HEK293T (cell line): ENCODE data around the gene CCNQ.

Experiments used
- CTCF ChIA-PET: fragments of 350-600 bp; formaldehyde crosslinking; extraction: SDS; loops from one replicate; lab custom pipeline; 2021; ENCODE audit warnings: antibody characterized with exemption, inconsistent platforms; lab: Yijun Ruan, JAX
- POLR2A ChIA-PET: fragments of 350-600 bp; formaldehyde crosslinking; extraction: SDS; loops from one replicate; lab custom pipeline; 2020; ENCODE audit warnings: antibody characterized with exemption, inconsistent platforms; lab: Yijun Ruan, JAX
- DNase-seq: peaks from one replicate; pipeline ENCODE4 v3.0.0; 2012; ENCODE audit warnings: mixed read lengths; ENCODE audit errors: extremely low spot score
- ARNT ChIP-seq: fragments of 450-650 bp; IDR thresholded peaks from 2 replicates; pipeline ENCODE4 v1.6.1; 2017; ENCODE audit warnings: mild to moderate bottlenecking
- BHLHE40 ChIP-seq: fragments of 450-650 bp; IDR thresholded peaks from 2 replicates; pipeline ENCODE4 v1.6.1; 2016; ENCODE audit warnings: mild to moderate bottlenecking, moderate library complexity, borderline replicate concordance
- CTBP1 ChIP-seq: fragments of 450-650 bp; IDR thresholded peaks from 2 replicates; pipeline ENCODE4 v1.6.1; 2016; ENCODE audit warnings: borderline replicate concordance
- ELF4 ChIP-seq: fragments of 450-650 bp; IDR thresholded peaks from 2 replicates; pipeline ENCODE4 v1.6.1; 2017; ENCODE audit warnings: antibody characterized with exemption
- FOXA1 ChIP-seq: fragments of 450-650 bp; IDR thresholded peaks from 2 replicates; pipeline ENCODE4 v1.6.1; 2016; ENCODE audit warnings: mild to moderate bottlenecking
- FOXK2 ChIP-seq: fragments of 450-650 bp; IDR thresholded peaks from 2 replicates; pipeline ENCODE4 v1.6.1; 2016; ENCODE audit warnings: mild to moderate bottlenecking
- FOXM1 ChIP-seq: fragments of 450-650 bp; IDR thresholded peaks from 2 replicates; pipeline ENCODE4 v1.6.1; 2017; ENCODE audit warnings: mild to moderate bottlenecking, borderline replicate concordance
- HDGF ChIP-seq: fragments of 450-650 bp; IDR thresholded peaks from 2 replicates; pipeline ENCODE4 v1.6.1; 2017; ENCODE audit warnings: antibody characterized with exemption, borderline replicate concordance
- L3MBTL2 ChIP-seq: fragments of 450-650 bp; conservative IDR thresholded peaks from 2 replicates; pipeline ENCODE4 v1.6.1; 2016; ENCODE audit warnings: mild to moderate bottlenecking
- LEF1 ChIP-seq: fragments of 450-650 bp; IDR thresholded peaks from 2 replicates; pipeline ENCODE4 v1.6.1; 2017; ENCODE audit warnings: mild to moderate bottlenecking, borderline replicate concordance
- NFRKB ChIP-seq: fragments of 450-650 bp; IDR thresholded peaks from 2 replicates; pipeline ENCODE4 v1.6.1; 2016; ENCODE audit warnings: mild to moderate bottlenecking, moderate library complexity
- PKNOX1 ChIP-seq: fragments of 450-650 bp; IDR thresholded peaks from 2 replicates; pipeline ENCODE4 v1.6.1; 2016
- SP1 ChIP-seq: fragments of 450-650 bp; IDR thresholded peaks from 2 replicates; pipeline ENCODE4 v1.6.1; 2017
- SUZ12 ChIP-seq: fragments of 450-650 bp; IDR thresholded peaks from 2 replicates; pipeline ENCODE4 v1.6.1; 2016; ENCODE audit warnings: mild to moderate bottlenecking
- TARDBP ChIP-seq: fragments of 450-650 bp; IDR thresholded peaks from 2 replicates; pipeline ENCODE4 v1.6.1; 2016
- ZNF384 ChIP-seq: fragments of 450-650 bp; IDR thresholded peaks from 2 replicates; pipeline ENCODE4 v1.6.1; 2016

Gene CCNQ

DNA sequence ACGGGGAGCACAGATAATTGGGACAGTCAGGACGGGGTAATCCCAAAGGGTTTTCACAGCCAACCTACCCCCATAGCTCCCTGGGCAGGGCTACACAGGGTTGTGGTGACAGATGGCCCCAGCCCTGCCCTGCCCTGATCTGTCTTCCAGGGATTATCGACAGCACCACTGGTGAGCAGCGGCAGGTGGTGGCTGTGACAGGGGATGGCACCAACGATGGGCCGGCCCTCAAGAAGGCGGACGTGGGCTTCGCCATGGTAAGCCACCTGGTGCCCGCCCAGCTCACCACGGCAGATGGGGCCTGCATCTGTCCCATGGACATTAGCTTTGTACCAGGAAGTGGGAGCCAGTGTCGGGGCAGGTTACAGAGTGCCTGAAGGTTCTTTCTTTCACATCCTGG is 42.2 kb downstream of the CCNQ start:
- CTCF ChIA-PET, result interaction anchor here (0.8 to 1.5 kb wide), 3 partner anchors 92 to 152 kb away, joined by 3 to 5 read pairs (median 4); no protein-coding TSS in a partner anchor
- POLR2A ChIA-PET, result interaction anchor here (0.6 kb wide), 1 partner anchor 88 kb away, joined by 3 read pairs; no protein-coding TSS in a partner anchor
- TF ChIP-seq HDGF (no peak), FOXA1 (no peak), CTBP1 (no peak), BHLHE40 (no peak), ARNT (no peak), ELF4 (no peak), TARDBP (no peak), SUZ12 (no peak), L3MBTL2 (no peak), ZNF384 (no peak), FOXK2 (no peak), FOXM1 (no peak), LEF1 (no peak), NFRKB (no peak), SP1 (no peak), PKNOX1 (no peak)
- DNase-seq, result no peak

GRCh38 chrX:153554519-153555167 is 44.3 kb downstream of the CCNQ start:
- CTCF ChIA-PET, result interaction anchor here (0.6 to 1.7 kb wide), 11 partner anchors 9 to 565 kb away, joined by 3 to 10 read pairs (median 3); partner anchors contain the start of gene DUSP9

GRCh38 chrX:153551135-153551534 is 47.8 kb downstream of the CCNQ start:
- no peak for DNase-seq
- TF ChIP-seq SUZ12 (no peak), NFRKB (no peak), FOXA1 (no peak), CTBP1 (no peak), PKNOX1 (no peak), HDGF (no peak), TARDBP (no peak), ZNF384 (no peak)
- POLR2A ChIA-PET, result no interaction called here
- CTCF ChIA-PET, result interaction anchor here (1.2 kb wide), 1 partner anchor 94 kb away, joined by 4 read pairs; no protein-coding TSS in a partner anchor

More at GRCh38 chrX:153554519-153555167, 44.3 kb downstream of the CCNQ start:
- TF ChIP-seq ELF4 (no peak), LEF1 (no peak), NFRKB (no peak), SP1 (no peak), TARDBP (no peak), FOXA1 (no peak), PKNOX1 (no peak), ARNT (no peak), HDGF (no peak), FOXK2 (no peak), BHLHE40 (no peak), FOXM1 (no peak), ZNF384 (no peak), SUZ12 (no peak), L3MBTL2 (no peak), CTBP1 (no peak)
- DNase-seq, result peak; percentile 81
- POLR2A ChIA-PET, result no interaction called here

GRCh38 chrX:153549807-153550206 is 49.1 kb downstream of the CCNQ start:
- no peak for DNase-seq
- ChIA-PET CTCF (interaction anchor here (0.6 to 1.7 kb wide), 8 partner anchors 10 to 118 kb away, joined by 3 to 7 read pairs (median 3); no protein-coding TSS in a partner anchor), POLR2A (no interaction called here)
- TF ChIP-seq SUZ12 (no peak), LEF1 (no peak), HDGF (no peak), TARDBP (no peak), FOXA1 (no peak), PKNOX1 (no peak), FOXM1 (no peak), ELF4 (no peak), FOXK2 (no peak), ARNT (no peak), L3MBTL2 (no peak), SP1 (no peak), BHLHE40 (no peak), ZNF384 (no peak), NFRKB (no peak), CTBP1 (no peak)

GRCh38 chrX:153549231-153549630 is 49.7 kb downstream of the CCNQ start:
- TF ChIP-seq NFRKB (no peak), HDGF (no peak), ARNT (no peak), BHLHE40 (no peak), TARDBP (no peak), SP1 (no peak)
- CTCF ChIA-PET, result interaction anchor here (0.6 to 2.3 kb wide), 7 partner anchors 9 to 118 kb away, joined by 3 to 14 read pairs (median 4); no protein-coding TSS in a partner anchor
- POLR2A ChIA-PET, result no interaction called here
- no peak for DNase-seq
